Measurements from ENCODE around the gene TFEC. TPM values are rescaled to one million over a fixed set of nuclear protein-coding genes. Genes with fewer than 3 reads are reported as not detected.

TFEC gene
- polyA plus RNA-seq, 5 donors = 1.3 to 2.0 (median 1.7) TPM

- no peak for DNase-seq
Measured at GRCh38 chr7:115995701-115996100, 34.9 kb downstream of the TFEC start.

GRCh38 chr7:115988401-115988800 is 42.2 kb downstream of the TFEC start:
- DNase-seq = no peak

GRCh38 chr7:115987486-115987885 is 43.1 kb downstream of the TFEC start:
- no peak for DNase-seq

- DNase-seq = no peak
Measured at GRCh38 chr7:115984105-115984504, 46.5 kb downstream of the TFEC start.

GRCh38 chr7:115980159-115980558 is 50.4 kb downstream of the TFEC start:
- no peak for DNase-seq

GRCh38 chr7:115976651-115977050 is 53.9 kb downstream of the TFEC start:
- no peak for DNase-seq

- no peak for DNase-seq
Measured at GRCh38 chr7:115975766-115976165, 54.8 kb downstream of the TFEC start.

GRCh38 chr7:115973406-115973805 is 57.2 kb downstream of the TFEC start:
- no peak for DNase-seq

GRCh38 chr7:115971506-115971905 is 59.1 kb downstream of the TFEC start:
- DNase-seq = no peak

GRCh38 chr7:115968596-115968995 is 62.0 kb downstream of the TFEC start:
- DNase-seq = no peak

GRCh38 chr7:115968171-115968570 is 62.4 kb downstream of the TFEC start:
- no peak for DNase-seq

- no peak for DNase-seq
Measured at GRCh38 chr7:115965796-115966475, 64.6 kb downstream of the TFEC start.

- DNase-seq = no peak
Measured at GRCh38 chr7:115965236-115965635, 65.3 kb downstream of the TFEC start.

GRCh38 chr7:115964799-115965198 is 65.8 kb downstream of the TFEC start:
- no peak for DNase-seq

GRCh38 chr7:115962340-115962739 is 68.2 kb downstream of the TFEC start:
- DNase-seq = no peak

- DNase-seq = no peak
Measured at GRCh38 chr7:115953592-115954255, 76.8 kb downstream of the TFEC start.

- DNase-seq = no peak
Measured at GRCh38 chr7:115952832-115953231, 77.7 kb downstream of the TFEC start.

- DNase-seq = no peak
Measured at GRCh38 chr7:115951547-115951946, 79.0 kb downstream of the TFEC start.

GRCh38 chr7:115941703-115942268 is 88.8 kb downstream of the TFEC start:
- DNase-seq = no peak

GRCh38 chr7:115940460-115941060 is 90.0 kb downstream of the TFEC start:
- DNase-seq = no peak

- DNase-seq = no peak
Measured at GRCh38 chr7:115937960-115938359, 92.6 kb downstream of the TFEC start.

GRCh38 chr7:115933471-115933870 is 97.1 kb downstream of the TFEC start:
- DNase-seq = no peak

GRCh38 chr7:115932880-115933279 is 97.7 kb downstream of the TFEC start:
- DNase-seq = no peak

All from right lung (tissue), 5 donors.